GM19035 (cell line): ENCODE results near the gene EEF2K.
"Not testable (repeated sequence)": the region's sequence is repeated elsewhere in the genome, so short reads cannot be mapped to it uniquely, and the experiment has no call there.

Experiments used
- ATAC-seq: cut with Tn5 transposase; IDR thresholded peaks from one replicate; pipeline ENCODE4 v1.9.1; 2021; ENCODE audit not compliant: unreplicated experiment

The EEF2K gene

GRCh38 chr16:22207715-22208360 lies 1.8 kb downstream of the EEF2K start:
- no peak for ATAC-seq

GRCh38 chr16:22210285-22210684 lies 4.2 kb downstream of the EEF2K start:
- no peak for ATAC-seq

GRCh38 chr16:22210854-22211253 lies 4.8 kb downstream of the EEF2K start:
- ATAC-seq = no peak

GRCh38 chr16:22213236-22213635 lies 7.2 kb downstream of the EEF2K start:
- no peak for ATAC-seq

GRCh38 chr16:22213801-22214200 lies 7.7 kb downstream of the EEF2K start:
- ATAC-seq = no peak

- no peak for ATAC-seq
Observed at GRCh38 chr16:22214402-22214801, 8.3 kb downstream of the EEF2K start.

- ATAC-seq = no peak
Observed at GRCh38 chr16:22214889-22215288, 8.8 kb downstream of the EEF2K start.

GRCh38 chr16:22216191-22216831 lies 10.2 kb downstream of the EEF2K start:
- ATAC-seq = no peak

- ATAC-seq = not testable (repeated sequence)
Observed at GRCh38 chr16:22216832-22217225, 10.8 kb downstream of the EEF2K start.

GRCh38 chr16:22217890-22218730 lies 12.0 kb downstream of the EEF2K start:
- ATAC-seq = peak; percentile 64

- no peak for ATAC-seq
Observed at GRCh38 chr16:22219389-22220068, 13.5 kb downstream of the EEF2K start.

- ATAC-seq = no peak
Observed at GRCh38 chr16:22220069-22220440, 14.0 kb downstream of the EEF2K start.

- ATAC-seq = no peak
Observed at GRCh38 chr16:22220714-22221113, 14.6 kb downstream of the EEF2K start.

- no peak for ATAC-seq
Observed at GRCh38 chr16:22222006-22222405, 15.9 kb downstream of the EEF2K start.

GRCh38 chr16:22222998-22223397 lies 16.9 kb downstream of the EEF2K start:
- ATAC-seq = no peak

- ATAC-seq = no peak
Observed at GRCh38 chr16:22225060-22225459, 19.0 kb downstream of the EEF2K start.

- no peak for ATAC-seq
Observed at GRCh38 chr16:22229889-22230288, 23.8 kb downstream of the EEF2K start.

GRCh38 chr16:22232277-22233036 lies 26.4 kb downstream of the EEF2K start:
- ATAC-seq = no peak

GRCh38 chr16:22233037-22233372 lies 26.9 kb downstream of the EEF2K start:
- ATAC-seq = no peak

GRCh38 chr16:22235839-22236745 lies 30.0 kb downstream of the EEF2K start:
- ATAC-seq = no peak
